Fibroblast of lung (primary cell): ENCODE data around the gene ANKRD13D. TPM values are rescaled to one million over a fixed set of nuclear protein-coding genes. Genes with fewer than 3 reads are reported as not detected.

ENCODE experiments used
- DNase-seq, 2 donors: peaks; one replicate each; pipeline versions ENCODE4 v3.0.0 to v3.0.0-alpha.2; 2010; ENCODE audit warnings: low read depth in 2 of 2
- H2AFZ ChIP-seq: 2 replicates; pipeline ENCODE4 v1.5.1; 2012; ENCODE audit warnings: low read length, control low read depth, inconsistent platforms
- H3K27ac ChIP-seq: 2 replicates; pipeline ENCODE4 v1.5.1; 2011; ENCODE audit warnings: low read length, control low read depth; ENCODE audit not compliant: insufficient read depth
- H3K27me3 ChIP-seq: 2 replicates; pipeline ENCODE4 v1.5.1; 2011; ENCODE audit warnings: mild to moderate bottlenecking, low read length; ENCODE audit not compliant: control insufficient read depth, insufficient read depth
- H3K36me3 ChIP-seq: 2 replicates; pipeline ENCODE4 v1.5.1; 2011; ENCODE audit warnings: low read length; ENCODE audit not compliant: control insufficient read depth, insufficient read depth
- H3K4me1 ChIP-seq: 2 replicates; pipeline ENCODE4 v1.5.1; 2011; ENCODE audit warnings: low read length; ENCODE audit not compliant: control insufficient read depth, insufficient read depth; ENCODE audit errors: extremely low read depth
- H3K4me2 ChIP-seq: 2 replicates; pipeline ENCODE4 v1.5.1; 2011; ENCODE audit warnings: low read length, control low read depth; ENCODE audit not compliant: insufficient read depth; ENCODE audit errors: extremely low read depth
- H3K4me3 ChIP-seq, 4 experiments: fragments of 200-600 bp in 1 of 4; sonication (generic) in 1 of 4; replicated peaks in 1 of 4; 2 replicates each; pipeline ENCODE4 v1.5.1; 2011 to 2016; ENCODE audit warnings: low read length in 4 of 4, low read depth in 3 of 4, mild to moderate bottlenecking in 3 of 4, control low read depth in 2 of 4, inconsistent platforms in 1 of 4, mixed read lengths in 1 of 4; ENCODE audit not compliant: insufficient read depth in 1 of 4; ENCODE audit errors: control extremely low read depth in 1 of 4
- H3K79me2 ChIP-seq: 2 replicates; pipeline ENCODE4 v1.5.1; 2012; ENCODE audit warnings: mild to moderate bottlenecking, low read length, inconsistent platforms; ENCODE audit not compliant: control insufficient read depth, insufficient read depth
- H3K9ac ChIP-seq: 2 replicates; pipeline ENCODE4 v1.5.1; 2011; ENCODE audit warnings: mild to moderate bottlenecking, low read length, control low read depth; ENCODE audit not compliant: insufficient read depth
- H3K9me3 ChIP-seq: 2 replicates; pipeline ENCODE4 v1.5.1; 2012; ENCODE audit warnings: low read depth, low read length; ENCODE audit not compliant: control insufficient read depth, insufficient read depth
- H4K20me1 ChIP-seq: 2 replicates; pipeline ENCODE4 v1.5.1; 2011; ENCODE audit warnings: low read length; ENCODE audit not compliant: control insufficient read depth, insufficient read depth; ENCODE audit errors: extremely low read depth
- CTCF ChIP-seq, 2 donors: IDR thresholded peaks in 1 of 2; conservative IDR thresholded peaks in 1 of 2; 1 replicate in 1 of 2; 2 replicates in 1 of 2; pipeline ENCODE4 v1.5.1; 2011 to 2012; ENCODE audit warnings: low read length in 2 of 2, control low read depth in 1 of 2, inconsistent platforms in 1 of 2, low read depth in 1 of 2, mild to moderate bottlenecking in 1 of 2
- EZH2 ChIP-seq: IDR thresholded peaks from 2 replicates; pipeline ENCODE4 v1.5.1; 2012; ENCODE audit warnings: low read length, control low read depth, mild to moderate bottlenecking; ENCODE audit errors: missing control alignments
- polyA plus RNA-seq, 2 donors: library from polyadenylated mRNA; depleted of rRNA in 1 of 2; stranded (reverse) in 1 of 2; unstranded in 1 of 2; fragments of >200 nt; gene quantifications; 2 replicates each; pipeline ENCODE4 v1.2.1, GENCODE V29; 2011 to 2012; ENCODE audit warnings: missing spikeins in 1 of 2
- total RNA-seq: library from RNA; depleted of rRNA; stranded (reverse); fragments of >200 nt; gene quantifications from 2 replicates; pipeline ENCODE4 v1.2.1, GENCODE V29; 2014

The ANKRD13D gene
- total and polyA plus RNA-seq, 2 donors (not counting 1 experiment from before 2014, with no cell fraction given): 11.5 to 45.4 TPM

- H3K4me3 ChIP-seq: peak overlapping the region in 1 of 4 experiments; percentile 40
- peaks cover 80% of the 10 kb centered on the region for H3K79me2 ChIP-seq
- H3K36me3 ChIP-seq: peaks cover 14% of the 10 kb centered on the region
- no peak overlapping the region for H3K27ac ChIP-seq
- TF ChIP-seq CTCF (conservative IDR thresholded peaks at IDR 0.05 in 1 of 2, IDR thresholded peaks at IDR 0.05 in 1 of 2; ENCODE audit: low read depth in 1 of 2, low read length in 2 of 2) (no peak), EZH2 (no peak)
- no peak for DNase-seq
- no peaks in the 10 kb centered on the region for H4K20me1 ChIP-seq
- H3K27me3 ChIP-seq: no peaks in the 10 kb centered on the region
- no peak overlapping the region for H2AFZ ChIP-seq
- no peak overlapping the region for H3K9ac ChIP-seq
- H3K4me1 ChIP-seq: peaks cover 42% of the 10 kb centered on the region
- peak overlapping the region; percentile 78 for H3K4me2 ChIP-seq
- no peaks in the 10 kb centered on the region for H3K9me3 ChIP-seq
Measured at GRCh38 chr11:67270256-67271204, 18.6 kb upstream of the ANKRD13D start.

- Histone ChIP-seq H3K36me3 (peaks cover 14% of the 10 kb centered on the region), H3K79me2 (peaks cover 86% of the 10 kb centered on the region), H3K9me3 (no peaks in the 10 kb centered on the region), H3K27ac (no peak overlapping the region), H3K4me1 (peaks cover 38% of the 10 kb centered on the region), H2AFZ (no peak overlapping the region), H3K27me3 (no peaks in the 10 kb centered on the region), H3K4me3 (no peak overlapping the region), H3K9ac (no peak overlapping the region), H4K20me1 (no peaks in the 10 kb centered on the region), H3K4me2 (no peak overlapping the region)
- no peak for DNase-seq
- TF ChIP-seq CTCF (conservative IDR thresholded peaks at IDR 0.05 in 1 of 2, IDR thresholded peaks at IDR 0.05 in 1 of 2; ENCODE audit: low read depth in 1 of 2, low read length in 2 of 2): no peak
- no peak for TF ChIP-seq EZH2
Measured at GRCh38 chr11:67271205-67271540, 17.9 kb upstream of the ANKRD13D start.

DNA sequence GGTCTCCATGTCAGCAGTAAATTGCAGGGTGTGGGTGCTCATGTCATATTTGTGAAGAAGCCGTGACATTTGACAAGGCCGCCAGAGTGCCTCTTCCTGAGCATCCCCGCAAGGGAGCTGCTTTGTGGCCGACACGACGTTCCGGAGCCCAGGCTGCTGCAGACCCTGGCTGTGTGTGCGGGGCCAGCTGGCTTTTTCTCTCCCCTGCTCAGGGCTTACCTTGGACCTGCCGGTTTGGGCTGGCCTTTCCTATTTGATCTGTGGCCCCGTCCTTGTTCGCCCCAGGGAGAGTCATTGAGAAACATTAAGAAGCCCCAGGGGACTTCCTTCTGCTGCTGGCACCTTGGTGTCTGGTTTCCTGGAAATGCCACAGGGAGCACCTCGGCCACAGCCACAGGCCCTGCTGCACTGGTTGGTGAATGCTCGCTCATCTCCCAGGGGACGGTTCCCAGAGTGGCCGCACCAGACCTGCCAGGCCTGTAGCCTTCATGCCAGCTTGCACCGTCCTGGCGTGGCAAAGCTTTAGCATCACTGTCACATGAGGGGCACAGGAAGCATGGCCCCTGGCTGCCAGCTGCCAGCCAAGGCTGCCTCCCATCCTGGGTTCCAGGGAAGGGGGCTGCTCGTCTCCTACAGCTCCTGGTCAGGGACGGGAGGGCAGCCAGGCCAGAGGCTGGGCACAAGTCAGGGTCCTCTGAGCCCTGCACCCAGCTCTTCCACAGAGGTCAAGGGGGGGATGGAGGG is 17.4 kb upstream of the ANKRD13D start:
- Histone ChIP-seq H3K9me3 (no peaks in the 10 kb centered on the region), H3K4me1 (peaks cover 41% of the 10 kb centered on the region), H2AFZ (no peak overlapping the region), H3K4me3 (no peak overlapping the region), H3K36me3 (peaks cover 14% of the 10 kb centered on the region), H3K27me3 (no peaks in the 10 kb centered on the region), H4K20me1 (no peaks in the 10 kb centered on the region), H3K9ac (no peak overlapping the region), H3K79me2 (peaks cover 86% of the 10 kb centered on the region), H3K4me2 (no peak overlapping the region), H3K27ac (peak overlapping the region; percentile 29)
- no peak for DNase-seq
- TF ChIP-seq CTCF (conservative IDR thresholded peaks at IDR 0.05 in 1 of 2, IDR thresholded peaks at IDR 0.05 in 1 of 2; ENCODE audit: low read depth in 1 of 2, low read length in 2 of 2) (no peak), EZH2 (no peak)
